ENCODE data around the gene GRN.
"Not testable (repeated sequence)": the region's sequence is repeated elsewhere in the genome, so short reads cannot be mapped to it uniquely, and the experiment has no call there.

The GRN gene

GRCh38 chr17:44346064-44346844 is 1.2 kb downstream of the GRN start:
- in situ Hi-C loops (cut with MboI; ENCODE audit: low sequenced_read_pairs), result no loop called here

- in situ Hi-C loops (cut with MboI; ENCODE audit: low sequenced_read_pairs), result not testable (repeated sequence)
Measured at GRCh38 chr17:44347206-44348055, 2.3 kb downstream of the GRN start.

GRCh38 chr17:44348234-44348987 is 3.3 kb downstream of the GRN start:
- in situ Hi-C loops (cut with MboI; ENCODE audit: low sequenced_read_pairs), result no loop called here

- in situ Hi-C loops (cut with MboI; ENCODE audit: low sequenced_read_pairs), result no loop called here
Measured at GRCh38 chr17:44348988-44349364, 3.9 kb downstream of the GRN start.

GRCh38 chr17:44349553-44350070 is 4.5 kb downstream of the GRN start:
- in situ Hi-C loops (cut with MboI; ENCODE audit: low sequenced_read_pairs), result no loop called here

- in situ Hi-C loops (cut with MboI; ENCODE audit: low sequenced_read_pairs), result no loop called here
Measured at GRCh38 chr17:44350733-44351226, 5.7 kb downstream of the GRN start.

- in situ Hi-C loops (cut with MboI; ENCODE audit: low sequenced_read_pairs), result no loop called here
Measured at GRCh38 chr17:44351464-44351863, 6.4 kb downstream of the GRN start.

DNA sequence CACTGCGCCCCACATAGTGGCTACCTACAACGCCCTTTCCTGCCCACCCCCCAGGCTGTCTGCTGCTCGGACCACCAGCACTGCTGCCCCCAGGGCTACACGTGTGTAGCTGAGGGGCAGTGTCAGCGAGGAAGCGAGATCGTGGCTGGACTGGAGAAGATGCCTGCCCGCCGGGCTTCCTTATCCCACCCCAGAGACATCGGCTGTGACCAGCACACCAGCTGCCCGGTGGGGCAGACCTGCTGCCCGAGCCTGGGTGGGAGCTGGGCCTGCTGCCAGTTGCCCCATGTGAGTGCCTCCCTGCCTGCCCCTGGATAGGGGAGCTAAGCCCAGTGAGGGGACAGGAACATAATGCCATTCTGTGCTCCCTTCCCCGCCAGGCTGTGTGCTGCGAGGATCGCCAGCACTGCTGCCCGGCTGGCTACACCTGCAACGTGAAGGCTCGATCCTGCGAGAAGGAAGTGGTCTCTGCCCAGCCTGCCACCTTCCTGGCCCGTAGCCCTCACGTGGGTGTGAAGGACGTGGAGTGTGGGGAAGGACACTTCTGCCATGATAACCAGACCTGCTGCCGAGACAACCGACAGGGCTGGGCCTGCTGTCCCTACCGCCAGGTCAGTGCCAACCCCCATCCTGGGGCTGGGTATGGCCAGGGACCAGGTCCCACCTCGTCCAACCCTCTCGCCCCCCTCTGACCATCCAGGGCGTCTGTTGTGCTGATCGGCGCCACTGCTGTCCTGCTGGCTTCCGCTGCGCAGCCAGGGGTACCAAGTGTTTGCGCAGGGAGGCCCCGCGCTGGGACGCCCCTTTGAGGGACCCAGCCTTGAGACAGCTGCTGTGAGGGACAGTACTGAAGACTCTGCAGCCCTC is 7.1 kb downstream of the GRN start:
- in situ Hi-C loops (cut with MboI; ENCODE audit: low sequenced_read_pairs), result no loop called here

- in situ Hi-C loops (cut with MboI; ENCODE audit: low sequenced_read_pairs), result no loop called here
Measured at GRCh38 chr17:44352828-44353671, 7.9 kb downstream of the GRN start.

DNA sequence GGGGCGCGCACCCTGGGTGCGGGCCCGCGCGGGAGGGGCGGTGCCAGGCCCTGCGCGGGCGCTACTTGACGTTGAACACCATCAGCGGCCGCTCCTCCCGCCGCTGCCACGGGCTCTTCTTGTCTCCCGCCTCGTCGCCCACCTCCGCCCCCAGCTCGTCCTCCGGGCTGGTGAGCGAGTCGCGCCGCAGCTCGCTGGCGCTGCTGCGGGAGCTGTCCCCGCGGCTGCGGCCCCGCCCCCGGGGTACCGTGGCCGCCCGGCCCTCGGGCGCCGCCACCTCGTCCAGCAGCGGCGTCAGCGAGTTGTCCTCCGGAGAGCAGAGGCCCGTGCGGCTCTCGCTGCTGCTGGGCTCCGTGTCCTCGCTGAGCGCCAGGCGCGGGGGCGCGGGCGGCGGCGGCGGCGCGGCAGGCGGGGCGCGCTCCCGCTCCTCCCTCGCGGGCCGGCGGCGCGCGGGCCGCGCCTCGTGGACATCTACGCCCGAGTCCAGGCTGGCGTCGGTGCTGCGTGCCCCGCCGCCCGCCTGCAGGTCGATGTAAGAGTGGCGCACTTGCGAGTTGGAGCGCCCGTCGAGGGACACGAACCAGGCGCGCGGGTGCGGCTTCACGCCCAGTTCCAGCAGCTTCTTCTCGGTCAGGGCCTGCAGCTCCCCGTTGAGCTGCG is 8.7 kb downstream of the GRN start:
- in situ Hi-C loops (cut with MboI; ENCODE audit: low sequenced_read_pairs), result no loop called here

DNA sequence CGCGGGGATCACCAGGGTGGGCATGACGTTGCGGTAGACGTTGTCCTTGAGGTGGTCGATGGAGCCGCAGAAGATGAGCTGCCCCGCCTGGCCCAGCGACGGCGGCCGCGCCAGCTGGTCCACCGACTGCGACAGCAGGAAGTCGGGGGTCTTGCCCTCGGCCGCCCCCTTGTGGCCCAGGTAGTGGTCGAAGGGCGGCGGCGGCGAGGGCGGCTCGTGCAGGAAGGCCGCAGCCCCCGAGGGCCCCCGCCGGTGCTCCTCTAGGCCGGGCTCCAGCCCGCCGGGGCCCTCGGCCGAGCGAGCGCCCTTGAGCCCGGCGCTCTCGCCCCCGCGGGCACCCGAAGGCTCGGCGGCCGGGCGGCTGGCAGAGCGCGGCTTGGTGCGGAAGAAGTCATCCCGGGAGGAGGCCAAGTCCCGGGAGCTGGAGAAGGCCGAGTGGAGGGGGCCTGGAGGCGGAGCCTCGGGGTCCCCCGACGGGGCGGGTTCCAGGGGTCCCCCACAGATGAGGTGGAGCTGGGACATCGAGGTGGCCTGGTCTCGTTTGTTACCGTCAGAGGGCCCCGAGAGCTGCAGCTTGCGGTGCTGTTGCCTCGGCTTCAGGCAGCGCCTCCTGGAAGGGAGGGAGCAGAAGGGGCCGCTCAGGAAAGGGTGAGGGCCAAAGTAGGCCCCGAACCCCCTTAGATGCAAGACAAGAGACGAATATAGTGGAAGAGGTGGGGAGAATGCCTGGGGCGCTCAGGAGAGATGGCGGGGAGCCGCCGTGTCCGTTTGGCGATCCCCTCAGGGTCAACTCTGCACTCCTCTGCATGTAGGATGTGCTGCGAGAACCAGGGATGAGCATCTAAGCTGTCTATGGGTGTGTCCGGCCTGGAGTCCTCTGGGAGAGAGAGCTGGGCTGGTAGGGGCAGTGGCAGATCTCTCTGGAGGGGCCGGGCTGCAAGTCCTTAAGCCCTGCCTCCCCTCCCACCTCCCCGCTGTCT is 9.8 kb downstream of the GRN start:
- in situ Hi-C loops (cut with MboI; ENCODE audit: low sequenced_read_pairs), result no loop called here

GRCh38 chr17:44355642-44356099 is 10.6 kb downstream of the GRN start:
- in situ Hi-C loops (cut with MboI; ENCODE audit: low sequenced_read_pairs), result no loop called here

DNA sequence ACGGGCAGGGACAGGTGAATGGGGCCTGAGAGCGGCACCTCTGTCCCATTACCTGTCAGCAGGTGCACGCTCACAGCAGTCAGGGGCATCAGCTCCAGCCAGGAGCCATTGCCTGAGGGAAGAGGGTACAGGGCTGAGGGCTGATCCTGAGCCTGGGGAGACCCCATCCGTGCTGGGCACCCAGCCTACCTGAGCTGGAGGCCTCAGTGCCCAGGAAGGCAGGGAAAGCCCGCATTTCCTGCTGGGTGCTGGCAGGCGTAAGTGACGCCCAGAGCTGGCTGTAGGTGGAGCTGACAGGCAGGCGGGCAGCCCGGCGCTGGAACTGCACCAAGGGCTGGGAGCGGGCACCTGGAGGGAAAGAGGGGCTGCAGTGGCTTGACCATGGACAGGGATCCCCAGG is 11.1 kb downstream of the GRN start:
- in situ Hi-C loops (cut with MboI; ENCODE audit: low sequenced_read_pairs), result no loop called here

DNA sequence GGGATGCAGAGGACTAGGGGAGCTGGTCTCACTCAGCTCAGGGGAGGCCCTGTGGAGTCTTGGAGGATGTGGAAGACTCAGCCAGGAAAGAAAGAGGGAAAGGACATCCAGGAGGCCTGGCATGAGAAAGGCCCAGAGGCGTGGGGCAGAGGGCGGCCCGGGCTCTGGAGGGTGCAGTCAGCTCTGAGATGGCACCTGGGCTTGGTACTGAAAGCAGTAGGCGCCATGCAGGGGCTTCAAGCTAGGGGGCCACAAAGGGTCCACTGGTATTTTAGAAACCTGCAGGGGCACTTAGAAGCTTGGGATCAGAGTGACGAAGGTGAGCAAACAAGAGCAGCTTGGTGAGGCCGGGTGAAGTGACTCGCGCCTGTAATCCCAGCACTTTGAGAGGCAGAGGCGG is 13.0 kb downstream of the GRN start:
- in situ Hi-C loops (cut with MboI; ENCODE audit: low sequenced_read_pairs), result no loop called here

DNA sequence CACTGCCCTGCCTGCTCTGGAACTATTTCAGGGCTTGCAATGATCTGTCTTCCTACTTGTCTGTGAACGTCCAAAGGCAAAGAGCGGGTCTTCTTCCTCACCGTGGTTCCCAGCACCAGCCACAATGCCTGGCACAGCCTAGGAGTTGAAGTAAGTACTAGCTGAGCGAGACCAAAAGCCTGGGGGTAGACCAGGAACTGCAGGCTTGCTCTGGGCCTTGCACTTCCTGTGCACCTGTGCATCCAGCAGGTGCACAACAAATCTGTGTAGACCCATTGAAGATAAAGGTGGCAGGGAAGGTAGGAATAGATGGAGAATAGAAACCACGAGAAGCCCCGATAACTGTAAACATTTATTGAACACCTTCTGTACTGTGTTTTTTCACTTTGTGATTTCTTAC is 13.9 kb downstream of the GRN start:
- in situ Hi-C loops (cut with MboI; ENCODE audit: low sequenced_read_pairs), result no loop called here

DNA sequence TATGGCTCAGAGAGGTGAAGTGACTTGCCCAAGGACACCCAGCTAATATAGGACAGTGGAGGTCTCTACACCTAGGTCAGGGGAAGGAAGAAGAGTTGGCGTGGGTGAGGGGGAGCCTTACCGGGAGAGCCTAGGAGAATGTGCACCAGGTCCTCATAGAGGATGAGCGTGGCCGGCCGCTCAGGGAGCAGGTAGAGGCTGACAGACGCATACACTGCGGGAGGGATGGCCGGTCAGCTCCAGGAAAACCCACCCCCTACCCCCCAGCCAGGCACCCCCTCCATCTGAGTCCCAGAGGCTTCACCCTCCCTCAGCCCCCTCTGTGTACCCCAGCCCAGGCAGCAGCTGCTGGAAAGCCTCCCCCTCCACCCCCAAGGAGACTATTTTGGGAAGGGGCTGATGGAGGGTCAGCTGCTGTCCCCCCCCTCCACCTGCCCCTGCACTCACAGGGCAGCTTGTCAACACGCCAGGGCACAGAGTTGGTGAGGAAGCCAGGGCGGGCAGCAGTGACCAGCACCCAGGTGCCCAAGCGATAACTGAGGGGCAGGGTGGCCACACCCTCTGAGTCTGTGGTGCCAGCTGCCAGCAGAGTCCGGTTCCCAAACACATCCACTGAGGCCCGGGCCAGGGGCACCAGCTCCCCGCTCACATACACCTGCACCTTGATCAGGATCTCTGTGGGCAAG is 14.5 kb downstream of the GRN start:
- in situ Hi-C loops (cut with MboI; ENCODE audit: low sequenced_read_pairs), result no loop called here

DNA sequence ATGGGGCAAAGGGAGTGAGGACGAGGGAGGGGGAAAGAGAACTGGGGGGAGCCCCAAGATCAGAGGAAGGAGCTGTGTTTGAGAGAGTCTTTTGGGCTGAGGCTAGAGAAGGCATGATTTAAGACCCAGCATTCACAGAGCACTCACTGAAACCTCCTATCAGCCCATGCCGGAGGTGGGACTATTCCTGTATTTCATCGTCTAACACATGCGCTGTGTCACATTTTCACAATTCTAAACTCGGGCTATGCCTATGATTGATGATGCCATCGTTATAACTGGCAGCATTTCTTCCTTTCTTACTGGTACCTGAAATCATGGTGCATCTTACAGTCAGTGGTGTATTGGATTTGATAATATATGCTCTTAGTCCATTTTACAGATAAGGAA is 15.0 kb downstream of the GRN start:
- in situ Hi-C loops (cut with MboI; ENCODE audit: low sequenced_read_pairs), result no loop called here

Measured in hTERT RPE-1 (cell line).